Vagina (tissue), 2 donors: ENCODE measurements around the gene CPLX4.

Source experiments
- CTCF ChIP-seq, 3 experiments: fragments of 450-650 bp in 2 of 3; fragments of 200-600 bp in 1 of 3; sonication (generic) in 1 of 3; IDR thresholded peaks; one replicate each; pipeline ENCODE4 v1.5.1; 2017 to 2019; ENCODE audit warnings: antibody characterized with exemption in 3 of 3, mild to moderate bottlenecking in 2 of 3, moderate library complexity in 2 of 3
- POLR2AphosphoS5 ChIP-seq, 2 donors: sonication (generic); formaldehyde crosslinking; IDR thresholded peaks; one replicate each; pipeline ENCODE4 v1.9.0; 2017; ENCODE audit warnings: antibody characterized with exemption in 2 of 2, mild to moderate bottlenecking in 2 of 2, low read depth in 1 of 2; ENCODE audit not compliant: insufficient read depth in 1 of 2

DNA sequence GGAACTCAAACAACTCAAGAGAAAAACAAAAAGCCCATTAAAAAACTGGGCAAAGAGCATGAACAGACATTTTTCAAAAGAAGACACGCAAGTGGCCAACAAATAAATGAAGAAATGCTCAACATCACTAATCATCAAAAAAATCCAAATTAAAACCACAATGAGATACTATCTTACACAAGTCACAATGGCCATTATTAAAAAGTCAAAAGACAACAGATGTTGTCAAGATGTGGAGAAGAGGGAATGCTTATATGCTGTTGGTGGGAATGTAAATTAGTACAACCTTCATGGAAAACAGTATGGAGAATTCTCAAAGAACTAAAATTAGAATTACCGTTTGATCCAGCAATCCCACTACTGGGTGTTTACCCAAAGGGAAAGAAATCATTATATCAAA, 25.5 kb upstream of the CPLX4 start:
- TF ChIP-seq POLR2AphosphoS5 (IDR thresholded peaks at IDR 0.05; ENCODE audit: insufficient read depth in 1 of 2, low read depth in 1 of 2) (no peak), CTCF (IDR thresholded peaks at IDR 0.05) (no peak)
